Urinary bladder (tissue), 4 donors: Measurements from ENCODE around the gene ATP2A2. TPM values are rescaled to one million over a fixed set of nuclear protein-coding genes. Genes with fewer than 3 reads are reported as not detected.
A peak's percentile ranks its signal among the peaks of the same experiment; 100 is the strongest.

Experiments used
- DNase-seq: peaks from one replicate; pipeline ENCODE4 v3.0.0-alpha.2; 2015; ENCODE audit errors: extremely low spot score
- H3K27ac ChIP-seq: one replicate; pipeline ENCODE4 v1.5.1; 2013; ENCODE audit warnings: low read depth, mild to moderate bottlenecking, moderate library complexity
- H3K36me3 ChIP-seq: one replicate; pipeline ENCODE4 v1.6.1; 2013; ENCODE audit warnings: mild to moderate bottlenecking, moderate library complexity; ENCODE audit not compliant: insufficient read depth
- H3K4me1 ChIP-seq: one replicate; pipeline ENCODE4 v1.6.1; 2013; ENCODE audit warnings: mild to moderate bottlenecking, moderate library complexity; ENCODE audit not compliant: insufficient read depth
- H3K4me3 ChIP-seq: one replicate; pipeline ENCODE4 v1.5.1; 2013; ENCODE audit warnings: low read depth, low read length
- WGBS: extraction: QIAGEN DNeasy Blood & Tissue Kit; methylation state at CpG from one replicate; pipeline ENCODE4 v1.1.7; 2013; 5-methylcytosine and 5-hydroxymethylcytosine counted together
- polyA plus RNA-seq: library from polyadenylated mRNA; stranded (reverse); fragments of 200-250 nt; gene quantifications from one replicate; pipeline ENCODE4 v1.2.3, GENCODE V29; 2013
- total RNA-seq: library from RNA; depleted of rRNA; stranded (reverse); fragments of >200 nt; gene quantifications from one replicate; pipeline ENCODE4 v1.2.3, GENCODE V29; 2014
- donor health status: healthy with polysubstance abuse.
- donor health status: healthy.

ATP2A2 gene
- total and polyA plus RNA-seq, 2 donors, result 138 to 173 TPM

DNA sequence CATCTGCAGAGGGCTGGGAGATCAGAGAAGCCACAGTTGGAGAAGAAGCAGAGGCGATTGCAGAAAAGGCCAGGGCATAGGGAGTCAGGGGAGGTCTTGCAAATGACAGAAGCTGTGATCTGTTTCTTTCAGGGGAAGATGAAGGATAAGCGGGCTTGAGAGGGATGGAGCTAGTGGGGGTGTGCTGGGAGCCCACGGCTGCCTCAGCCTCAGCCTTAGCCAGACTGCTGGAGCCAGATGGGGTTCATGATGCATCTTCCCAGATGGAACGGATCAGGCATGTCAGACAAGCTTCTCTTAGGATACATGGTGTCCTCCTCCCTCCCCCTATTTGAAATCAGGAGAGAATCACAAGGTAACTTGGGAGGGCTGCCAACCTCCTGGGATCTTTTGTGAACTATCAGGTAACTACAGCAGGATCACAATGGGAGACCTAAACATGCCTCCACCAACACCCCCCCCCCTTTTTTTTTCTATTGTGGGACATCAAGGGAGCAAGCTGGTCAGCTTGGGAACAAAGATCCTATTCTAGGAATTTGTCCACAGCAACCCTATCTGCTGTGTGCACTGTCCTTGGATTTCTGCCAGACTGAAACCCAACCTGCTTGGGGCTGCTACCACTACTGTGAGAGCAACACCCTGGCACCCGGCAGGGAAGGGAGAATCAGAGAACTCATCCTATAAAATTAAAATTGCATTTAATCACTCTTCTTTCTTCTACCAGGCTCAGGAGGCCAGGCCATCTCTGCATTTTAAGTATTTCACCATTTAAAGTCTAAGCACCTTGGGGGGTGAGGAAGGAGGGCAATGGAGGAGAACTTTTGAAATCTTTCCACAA is 10.7 kb upstream of the ATP2A2 start:
- H3K36me3 ChIP-seq, result no peaks in the 10 kb centered on the region
- peak; percentile 32 for DNase-seq
- 30% methylated on average over 5 of the region's 5 CpGs for WGBS
- peaks cover 2% of the 10 kb centered on the region for H3K4me1 ChIP-seq
- H3K4me3 ChIP-seq, result no peak overlapping the region
- peak overlapping the region; percentile 49 for H3K27ac ChIP-seq

DNA sequence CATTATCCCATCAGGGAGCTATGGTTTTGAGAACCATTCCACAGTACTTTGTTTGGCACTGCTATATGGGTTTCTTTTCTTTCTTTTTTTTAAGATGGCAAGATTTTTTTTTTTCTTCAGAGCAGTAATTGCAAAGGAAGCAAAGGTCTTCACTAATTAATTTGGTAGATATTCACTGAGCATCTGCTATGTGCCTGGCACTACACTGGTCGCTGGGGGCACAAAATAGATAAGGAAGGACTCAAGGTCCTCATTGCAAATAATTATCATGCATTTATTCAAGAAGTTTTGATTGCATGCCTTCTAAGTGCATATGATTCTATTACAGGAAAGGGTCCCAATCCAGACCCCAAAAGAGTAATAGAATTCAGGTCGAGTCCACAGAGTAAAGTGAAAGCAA is 10.0 kb upstream of the ATP2A2 start:
- DNase-seq, result no peak
- 65% methylated on average over 2 of the region's 2 CpGs for WGBS
- H3K36me3 ChIP-seq, result no peaks in the 10 kb centered on the region
- H3K27ac ChIP-seq, result no peak overlapping the region
- no peak overlapping the region for H3K4me3 ChIP-seq
- peaks cover 2% of the 10 kb centered on the region for H3K4me1 ChIP-seq

GRCh38 chr12:110277530-110278254 is 3.4 kb upstream of the ATP2A2 start:
- Histone ChIP-seq H3K4me1 (no peaks in the 10 kb centered on the region), H3K4me3 (no peak overlapping the region), H3K27ac (no peak overlapping the region), H3K36me3 (no peaks in the 10 kb centered on the region)
- 23% methylated on average over 2 of the region's 2 CpGs for WGBS
- DNase-seq, result no peak

- Histone ChIP-seq H3K27ac (no peak overlapping the region), H3K4me1 (no peaks in the 10 kb centered on the region), H3K4me3 (no peak overlapping the region), H3K36me3 (no peaks in the 10 kb centered on the region)
- no peak for DNase-seq
- WGBS, result 77% methylated on average over 1 of the region's 1 CpG
Observed at GRCh38 chr12:110278255-110278536, 2.9 kb upstream of the ATP2A2 start.

- 60% methylated on average over 14 of the region's 14 CpGs for WGBS
- Histone ChIP-seq H3K27ac (peak overlapping the region; percentile 80), H3K4me1 (no peaks in the 10 kb centered on the region), H3K36me3 (no peaks in the 10 kb centered on the region), H3K4me3 (no peak overlapping the region)
- DNase-seq, result no peak
Observed at GRCh38 chr12:110279566-110280375, 1.3 kb upstream of the ATP2A2 start.

DNA sequence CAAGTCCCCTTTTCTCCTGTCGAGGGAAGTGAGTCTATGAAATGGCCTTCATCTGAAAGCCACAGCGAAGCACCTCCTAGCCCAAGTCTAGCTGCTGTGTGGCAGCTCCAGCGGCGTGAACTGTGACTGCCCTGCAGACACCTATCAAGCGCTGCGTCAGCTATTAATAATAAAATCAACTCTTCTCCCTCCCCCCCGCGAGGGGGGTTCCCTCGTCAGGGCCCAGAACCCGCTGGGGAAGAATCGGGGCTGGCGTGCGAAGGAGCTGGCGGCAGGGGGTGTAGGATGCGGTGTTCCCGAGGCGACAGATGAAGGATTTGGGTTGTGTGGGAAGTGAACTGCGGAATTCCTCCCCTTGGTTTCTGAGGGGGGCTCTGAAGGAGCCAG is 662 bp upstream of the ATP2A2 start:
- Histone ChIP-seq H3K27ac (peak overlapping the region; percentile 80), H3K36me3 (peaks cover 2% of the 10 kb centered on the region), H3K4me1 (no peaks in the 10 kb centered on the region), H3K4me3 (peak overlapping the region; percentile 94)
- DNase-seq, result no peak
- 3% methylated on average over 18 of the region's 18 CpGs for WGBS

- Histone ChIP-seq H3K36me3 (peaks cover 2% of the 10 kb centered on the region), H3K4me1 (no peaks in the 10 kb centered on the region), H3K4me3 (peak overlapping the region; percentile 94), H3K27ac (peak overlapping the region; percentile 94)
- DNase-seq, result no peak
- under 1% methylated on average over 82 of the region's 82 CpGs for WGBS
Observed at GRCh38 chr12:110281549-110282299, 677 bp downstream of the ATP2A2 start.

- peak overlapping the region; percentile 94 for H3K4me3 ChIP-seq
- peak; percentile 29 for DNase-seq
- WGBS, result under 1% methylated on average over 8 of the region's 8 CpGs
- no peaks in the 10 kb centered on the region for H3K4me1 ChIP-seq
- H3K27ac ChIP-seq, result peak overlapping the region; percentile 23
- peaks cover 2% of the 10 kb centered on the region for H3K36me3 ChIP-seq
Observed at GRCh38 chr12:110282300-110282860, 1.3 kb downstream of the ATP2A2 start.

GRCh38 chr12:110282956-110283817 is 2.1 kb downstream of the ATP2A2 start:
- DNase-seq, result no peak
- H3K4me1 ChIP-seq, result no peaks in the 10 kb centered on the region

DNA sequence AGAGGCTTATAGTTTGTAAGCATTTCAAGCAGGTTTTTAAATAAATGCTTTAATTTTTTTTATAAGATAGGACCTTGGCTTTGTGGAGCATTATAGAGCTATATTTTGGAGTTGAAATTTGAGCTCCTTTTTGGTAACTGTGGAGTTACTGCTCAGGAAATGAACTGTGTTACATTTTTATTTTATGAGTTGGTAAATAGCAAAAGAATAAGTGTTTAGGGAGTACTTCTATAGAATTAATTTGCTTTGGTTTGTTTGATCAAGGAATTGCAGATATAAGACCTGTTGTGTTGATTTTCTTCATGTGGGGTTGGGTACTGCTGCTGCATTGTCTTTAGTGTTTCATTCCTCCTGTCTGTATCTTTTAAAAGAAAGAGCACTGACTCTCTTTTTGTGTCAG is 3.5 kb downstream of the ATP2A2 start:
- Histone ChIP-seq H3K36me3 (peaks cover 2% of the 10 kb centered on the region), H3K27ac (no peak overlapping the region), H3K4me1 (no peaks in the 10 kb centered on the region), H3K4me3 (peak overlapping the region; percentile 25)
- no peak for DNase-seq

More at GRCh38 chr12:110282956-110283817, 2.1 kb downstream of the ATP2A2 start:
- Histone ChIP-seq H3K27ac (no peak overlapping the region), H3K36me3 (peaks cover 2% of the 10 kb centered on the region), H3K4me3 (peak overlapping the region; percentile 94)
- WGBS, result 13% methylated on average over 7 of the region's 7 CpGs

DNA sequence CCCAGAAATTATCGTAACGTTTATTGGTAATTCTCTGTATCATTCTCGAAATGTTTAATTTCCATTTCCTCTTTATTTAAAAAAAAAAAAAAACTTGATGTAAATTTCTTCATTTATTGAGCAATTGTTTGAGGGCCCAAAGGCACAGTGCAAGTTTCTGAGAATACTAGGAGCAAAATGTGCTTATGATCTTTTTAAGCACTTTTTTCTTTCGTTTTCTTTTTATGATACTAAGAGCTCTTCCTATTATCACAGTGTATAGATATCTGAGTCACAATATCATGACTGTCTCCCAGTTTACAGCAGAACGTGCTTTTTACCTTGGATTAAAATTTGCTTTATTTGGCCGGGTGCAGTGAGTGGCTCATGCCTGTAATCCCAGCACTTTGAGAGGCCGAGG is 5.6 kb downstream of the ATP2A2 start:
- DNase-seq, result no peak
- no peak overlapping the region for H3K4me3 ChIP-seq
- H3K36me3 ChIP-seq, result peaks cover 5% of the 10 kb centered on the region
- H3K27ac ChIP-seq, result peak overlapping the region; percentile 38
- 38% methylated on average over 7 of the region's 7 CpGs for WGBS
- no peaks in the 10 kb centered on the region for H3K4me1 ChIP-seq

DNA sequence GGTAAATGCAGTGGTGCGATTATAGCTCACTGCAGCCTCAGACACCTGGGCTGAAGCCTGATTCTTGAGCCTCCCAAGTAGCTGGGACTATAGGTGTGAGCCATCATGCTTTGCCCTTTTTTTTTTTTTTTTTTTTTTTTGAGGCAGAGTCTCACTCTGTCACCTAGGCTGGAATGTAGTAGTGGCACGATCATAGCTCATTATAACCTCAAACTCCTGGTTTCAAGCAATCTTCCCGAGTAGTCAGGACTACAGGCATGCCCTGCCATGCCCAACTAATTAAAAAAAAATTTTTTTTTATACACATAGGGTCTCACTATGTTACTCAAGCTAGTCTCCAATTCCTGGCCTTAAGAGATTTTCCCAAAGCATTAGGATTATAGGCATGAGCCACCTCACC is 6.9 kb downstream of the ATP2A2 start:
- no peak overlapping the region for H3K27ac ChIP-seq

More for the DNA sequence above, 6.9 kb downstream of the ATP2A2 start:
- H3K4me1 ChIP-seq, result no peaks in the 10 kb centered on the region
- no peak for DNase-seq
- WGBS, result 76% methylated on average over 3 of the region's 3 CpGs
- no peak overlapping the region for H3K4me3 ChIP-seq
- peaks cover 9% of the 10 kb centered on the region for H3K36me3 ChIP-seq
